Endothelial cell of umbilical vein (primary cell): Measurements from ENCODE around the gene ZNF687. TPM values are rescaled to one million over a fixed set of nuclear protein-coding genes. Genes with fewer than 3 reads are reported as not detected.

Experiments
- BruUV-seq: library from RNA; stranded (reverse); fragments of 400-500 nt; replicated peaks from 2 replicates; lab custom pipeline; 2021; lab: Mats Ljungman, UMichigan
- CTCF ChIA-PET: fragments of 300-600, 350-600 bp; sonication (Branson Sonifier 250); formaldehyde crosslinking; loops from one replicate; lab custom pipeline; 2021; ENCODE audit warnings: antibody characterized with exemption, inconsistent platforms; lab: Charles Lee
- POLR2A ChIA-PET: fragments of 300-600, 350-600 bp; sonication (Branson Sonifier 250); formaldehyde crosslinking; loops from one replicate; lab custom pipeline; 2021; ENCODE audit warnings: antibody characterized with exemption, inconsistent platforms; lab: Charles Lee
- DNase-seq: peaks from one replicate; pipeline ENCODE4 v3.0.0-alpha.2; 2011; ENCODE audit warnings: low read depth, low spot score
- FAIRE-seq: peaks from 2 replicates; lab custom pipeline; 2011; peaks lifted over from hg19 to GRCh38; lab: Jason Lieb, UNC
- H2AFZ ChIP-seq: 2 replicates; pipeline ENCODE4 v1.6.0; 2012; ENCODE audit warnings: low read depth, low read length, control low read depth, inconsistent platforms
- H3K27ac ChIP-seq: 2 replicates; pipeline ENCODE4 v1.5.1; 2011; ENCODE audit warnings: low read depth, mild to moderate bottlenecking, control low read depth, low read length, moderate library complexity; ENCODE audit not compliant: insufficient read depth
- H3K27me3 ChIP-seq, 2 experiments: 2 replicates each; pipeline versions ENCODE4 v1.6.0 to v1.6.1; 2011; ENCODE audit warnings: low read length in 2 of 2, mixed read lengths in 1 of 2; ENCODE audit not compliant: control insufficient read depth in 2 of 2, insufficient read depth in 2 of 2
- H3K36me3 ChIP-seq, 2 experiments: 2 replicates in 1 of 2; 3 replicates in 1 of 2; pipeline ENCODE4 v1.5.1; 2011; ENCODE audit warnings: low read length in 2 of 2, mild to moderate bottlenecking in 1 of 2, moderate library complexity in 1 of 2; ENCODE audit not compliant: control insufficient read depth in 2 of 2, insufficient read depth in 2 of 2; ENCODE audit errors: extremely low read depth in 1 of 2
- H3K4me1 ChIP-seq: 3 replicates; pipeline ENCODE4 v1.5.1; 2011; ENCODE audit warnings: mild to moderate bottlenecking, low read length; ENCODE audit not compliant: control insufficient read depth, insufficient read depth; ENCODE audit errors: extremely low read depth
- H3K4me2 ChIP-seq: 2 replicates; pipeline ENCODE4 v1.6.1; 2011; ENCODE audit warnings: low read length, control low read depth, mixed read lengths; ENCODE audit not compliant: insufficient read depth
- H3K4me3 ChIP-seq, 3 experiments: fragments of 200-600 bp in 1 of 3; sonication (generic), shearing (Covaris generic) in 1 of 3; replicated peaks in 1 of 3; 2 replicates each; pipeline ENCODE4 v1.5.1; 2011 to 2016; ENCODE audit warnings: control low read depth in 3 of 3, low read length in 3 of 3, mild to moderate bottlenecking in 2 of 3, inconsistent platforms in 1 of 3, low read depth in 1 of 3, moderate library complexity in 1 of 3; ENCODE audit not compliant: insufficient read depth in 1 of 3
- H3K79me2 ChIP-seq: 2 replicates; pipeline ENCODE4 v1.6.0; 2012; ENCODE audit warnings: low read length, inconsistent platforms; ENCODE audit not compliant: control insufficient read depth, insufficient read depth
- H3K9ac ChIP-seq: replicated peaks from 2 replicates; pipeline ENCODE3; 2011; ENCODE audit warnings: low read length, control low read depth; ENCODE audit not compliant: insufficient read depth; ENCODE audit errors: extremely low read depth
- H3K9me1 ChIP-seq: replicated peaks from 3 replicates; pipeline ENCODE4 v1.6.0; 2011; ENCODE audit warnings: mild to moderate bottlenecking, low read length; ENCODE audit not compliant: control insufficient read depth, insufficient read depth; ENCODE audit errors: extremely low read depth
- H3K9me3 ChIP-seq: replicated peaks from 2 replicates; pipeline ENCODE4 v1.5.1; 2012; ENCODE audit warnings: low read length, inconsistent platforms; ENCODE audit not compliant: control insufficient read depth, insufficient read depth
- H4K20me1 ChIP-seq: replicated peaks from 2 replicates; pipeline ENCODE3; 2011; ENCODE audit warnings: mild to moderate bottlenecking, low read length; ENCODE audit not compliant: control insufficient read depth, insufficient read depth; ENCODE audit errors: extremely low read depth
- EZH2 ChIP-seq: IDR thresholded peaks from 2 replicates; pipeline ENCODE4 v1.6.1; 2012; ENCODE audit warnings: borderline replicate concordance, low read depth, mild to moderate bottlenecking, moderate library complexity, low read length, inconsistent platforms; ENCODE audit not compliant: severe bottlenecking
- FOS ChIP-seq: IDR thresholded peaks from 2 replicates; pipeline ENCODE4 v1.6.1; 2011; ENCODE audit warnings: mild to moderate bottlenecking, low read length, moderate library complexity, borderline replicate concordance; ENCODE audit not compliant: insufficient read depth
- GATA2 ChIP-seq: IDR thresholded peaks from 2 replicates; pipeline ENCODE4 v1.7.0; 2011; ENCODE audit warnings: low read depth, mild to moderate bottlenecking, moderate library complexity, mixed read lengths, low read length; ENCODE audit not compliant: insufficient read length, insufficient read depth
- JUN ChIP-seq: IDR thresholded peaks from 2 replicates; pipeline ENCODE4 v1.6.1; 2011; ENCODE audit warnings: borderline replicate concordance, low read depth; ENCODE audit not compliant: insufficient read length, insufficient read depth
- MYC ChIP-seq: IDR thresholded peaks from one replicate; pipeline ENCODE4 v1.6.1; 2011; ENCODE audit warnings: mild to moderate bottlenecking, low read depth, low read length
- POLR2A ChIP-seq: IDR thresholded peaks from 2 replicates; pipeline ENCODE4 v1.6.1; 2012; ENCODE audit warnings: low read depth, mild to moderate bottlenecking, control low read depth, low read length
- POLR2AphosphoS5 ChIP-seq: IDR thresholded peaks from 2 replicates; pipeline ENCODE4 v1.6.1; 2012; ENCODE audit warnings: low read depth, mild to moderate bottlenecking, control low read depth, low read length, moderate library complexity; ENCODE audit not compliant: insufficient read depth
- dilution Hi-C: fragments of 300-500 bp; cut with MboI; formaldehyde crosslinking; loops from one replicate; pipeline ENCODE4 v1.15.0; 2019; ENCODE audit warnings: low sequenced_read_pairs; ENCODE audit not compliant: extremely low pct_ligation_motif_present
- intact Hi-C: fragments of 100-400 bp; cut with micrococcal nuclease; formaldehyde crosslinking; loops from one replicate; pipeline ENCODE4 v1.10.0; 2022
- polyA plus RNA-seq, 4 experiments: library from polyadenylated mRNA; depleted of rRNA in 3 of 4; stranded (reverse) in 3 of 4; unstranded in 1 of 4; fragments of >200 nt; gene quantifications; 2 replicates each; pipeline versions ENCODE4 v1.2.1 to v1.2.3, GENCODE V29; 2011 to 2012; ENCODE audit warnings: missing spikeins in 1 of 4
- total RNA-seq: library from RNA; stranded (reverse); gene quantifications from 2 replicates; pipeline ENCODE4 v1.2.3, GENCODE V29; 2021
- TF ChIP-seq, protein P1 (sequence below), 2 donors: IDR thresholded peaks; 1 replicate in 1 of 2; 2 replicates in 1 of 2; pipeline ENCODE4 v1.5.1; 2011; ENCODE audit warnings: low read length in 2 of 2, mild to moderate bottlenecking in 2 of 2, moderate library complexity in 2 of 2, control low read depth in 1 of 2, inconsistent platforms in 1 of 2, low read depth in 1 of 2; ENCODE audit not compliant: insufficient read depth in 1 of 2; ENCODE audit errors: extremely low read depth in 1 of 2
- TF ChIP-seq, protein P2 (sequence below): IDR thresholded peaks from 2 replicates; pipeline ENCODE4 v1.6.1; 2011; ENCODE audit not compliant: insufficient read depth, insufficient read length

Gene ZNF687
- total and polyA plus RNA-seq, 2 donors (not counting 3 experiments of a cell fraction or from before 2014, with no cell fraction given) = 17.9 to 20.1 TPM

GRCh38 chr1:151267760-151268159 is 14.3 kb upstream of the ZNF687 start:
- Histone ChIP-seq H4K20me1 (no peaks in the 10 kb centered on the region), H3K36me3 (peaks cover 12 to 36% of the 10 kb centered on the region in 2 experiments), H3K9me1 (no peaks in the 10 kb centered on the region), H3K9ac (no peak overlapping the region), H2AFZ (no peak overlapping the region), H3K4me3 (no peak overlapping the region), H3K9me3 (no peaks in the 10 kb centered on the region), H3K79me2 (no peaks in the 10 kb centered on the region), H3K27ac (no peak overlapping the region), H3K4me2 (no peak overlapping the region), H3K27me3 (no peaks in the 10 kb centered on the region), H3K4me1 (no peaks in the 10 kb centered on the region)
- intact Hi-C loops (no loop called here), dilution Hi-C loops (no loop called here)
- POLR2A ChIA-PET = interaction anchor here (0.5 kb wide), 1 partner anchor 198 kb away, joined by 4 read pairs; no protein-coding TSS in a partner anchor
- DNase-seq = no peak
- TF ChIP-seq, protein P1, sequence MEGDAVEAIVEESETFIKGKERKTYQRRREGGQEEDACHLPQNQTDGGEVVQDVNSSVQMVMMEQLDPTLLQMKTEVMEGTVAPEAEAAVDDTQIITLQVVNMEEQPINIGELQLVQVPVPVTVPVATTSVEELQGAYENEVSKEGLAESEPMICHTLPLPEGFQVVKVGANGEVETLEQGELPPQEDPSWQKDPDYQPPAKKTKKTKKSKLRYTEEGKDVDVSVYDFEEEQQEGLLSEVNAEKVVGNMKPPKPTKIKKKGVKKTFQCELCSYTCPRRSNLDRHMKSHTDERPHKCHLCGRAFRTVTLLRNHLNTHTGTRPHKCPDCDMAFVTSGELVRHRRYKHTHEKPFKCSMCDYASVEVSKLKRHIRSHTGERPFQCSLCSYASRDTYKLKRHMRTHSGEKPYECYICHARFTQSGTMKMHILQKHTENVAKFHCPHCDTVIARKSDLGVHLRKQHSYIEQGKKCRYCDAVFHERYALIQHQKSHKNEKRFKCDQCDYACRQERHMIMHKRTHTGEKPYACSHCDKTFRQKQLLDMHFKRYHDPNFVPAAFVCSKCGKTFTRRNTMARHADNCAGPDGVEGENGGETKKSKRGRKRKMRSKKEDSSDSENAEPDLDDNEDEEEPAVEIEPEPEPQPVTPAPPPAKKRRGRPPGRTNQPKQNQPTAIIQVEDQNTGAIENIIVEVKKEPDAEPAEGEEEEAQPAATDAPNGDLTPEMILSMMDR (IDR thresholded peaks at IDR 0.05; ENCODE audit: extremely low read depth in 1 of 2, insufficient read depth in 1 of 2, low read depth in 1 of 2, low read length in 2 of 2) = no peak
- TF ChIP-seq POLR2AphosphoS5 (no peak), EZH2 (no peak), FOS (no peak), JUN (no peak), POLR2A (no peak), MYC (no peak), GATA2 (no peak)
- TF ChIP-seq, protein P2, sequence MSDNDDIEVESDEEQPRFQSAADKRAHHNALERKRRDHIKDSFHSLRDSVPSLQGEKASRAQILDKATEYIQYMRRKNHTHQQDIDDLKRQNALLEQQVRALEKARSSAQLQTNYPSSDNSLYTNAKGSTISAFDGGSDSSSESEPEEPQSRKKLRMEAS = no peak
- no TSS peak for BruUV-seq
- CTCF ChIA-PET = interaction anchor here (1.6 kb wide), 1 partner anchor 14 kb away, joined by 4 read pairs; no protein-coding TSS in a partner anchor
- no peak for FAIRE-seq
